GM18873 (cell line): Measurements from ENCODE around the gene HIRA.

Experiments used
- ATAC-seq: cut with Tn5 transposase; IDR thresholded peaks from one replicate; pipeline ENCODE4 v1.9.1; 2021; ENCODE audit warnings: mild to moderate bottlenecking, moderate library complexity, moderate number of reproducible peaks; ENCODE audit not compliant: unreplicated experiment, low FRiP score

The HIRA gene

DNA sequence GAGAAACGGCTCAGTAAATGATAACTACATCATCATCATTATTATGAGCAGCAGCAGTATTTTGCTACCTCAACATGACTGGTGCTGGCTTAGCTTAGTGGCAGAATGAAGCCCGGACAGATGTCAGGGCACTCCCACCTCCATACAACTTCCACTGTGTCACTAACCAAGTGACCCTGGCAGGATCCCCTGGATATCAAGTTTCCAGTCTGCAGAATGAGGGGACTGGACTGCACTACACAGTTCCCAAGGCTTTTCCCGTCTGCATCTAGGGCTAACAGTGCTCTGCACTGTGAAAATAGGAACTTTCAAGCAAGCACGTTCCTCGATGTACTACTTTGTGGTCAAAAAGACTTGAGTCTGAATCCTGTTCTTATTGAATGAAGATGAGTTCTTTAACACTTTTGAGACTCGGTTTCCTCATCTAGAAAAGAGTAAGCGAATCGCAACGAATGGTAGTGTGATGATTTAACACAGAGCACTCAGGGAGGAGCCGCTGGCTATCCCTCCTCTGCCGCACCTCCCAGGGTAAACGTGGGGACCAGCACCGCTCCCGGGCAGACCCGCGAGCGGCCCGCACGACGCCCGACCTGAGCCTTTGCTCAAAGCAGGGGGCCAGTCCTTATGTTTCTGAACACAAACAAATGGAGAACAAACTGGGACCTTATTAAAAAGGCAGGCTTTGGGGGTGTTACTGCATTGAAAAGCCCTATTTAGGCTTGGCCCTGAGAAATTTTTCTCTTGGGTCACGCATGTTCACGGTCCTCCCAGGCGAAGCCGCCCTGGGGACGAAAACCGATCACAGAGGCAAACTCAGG lies 140.9 kb downstream of the HIRA start:
- ATAC-seq, result no peak

DNA sequence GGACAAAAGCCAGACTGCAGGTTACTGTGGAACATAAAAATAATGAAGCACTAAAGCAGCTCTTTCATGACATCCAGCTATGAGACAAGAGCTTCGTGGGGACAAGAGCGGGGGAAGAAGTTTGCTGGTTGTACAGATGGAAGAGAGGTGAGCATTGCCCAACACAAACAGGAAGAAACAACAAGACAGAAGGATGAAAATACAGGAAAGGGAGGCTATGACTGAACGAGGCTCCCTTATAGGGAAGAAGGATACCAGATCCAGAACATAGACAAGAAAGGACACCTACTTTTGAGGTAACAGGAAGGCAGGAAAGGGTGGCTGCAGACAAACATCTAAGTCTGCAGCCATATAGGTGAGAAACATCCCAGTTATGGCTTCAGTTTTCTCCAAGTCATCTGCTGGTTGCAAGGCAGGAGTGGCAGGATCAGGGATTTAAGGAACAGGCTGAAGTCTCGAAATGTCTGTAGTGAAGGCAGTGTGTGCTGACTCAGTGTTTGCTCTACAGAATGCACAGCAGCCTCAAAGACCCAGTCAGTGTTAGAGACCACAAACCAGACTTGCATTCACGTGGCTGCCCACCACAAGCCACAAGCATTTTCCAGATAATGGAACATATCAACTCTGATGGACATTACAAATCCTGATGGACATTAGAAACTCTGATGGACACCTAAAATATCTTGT lies 141.9 kb downstream of the HIRA start:
- no peak for ATAC-seq

DNA sequence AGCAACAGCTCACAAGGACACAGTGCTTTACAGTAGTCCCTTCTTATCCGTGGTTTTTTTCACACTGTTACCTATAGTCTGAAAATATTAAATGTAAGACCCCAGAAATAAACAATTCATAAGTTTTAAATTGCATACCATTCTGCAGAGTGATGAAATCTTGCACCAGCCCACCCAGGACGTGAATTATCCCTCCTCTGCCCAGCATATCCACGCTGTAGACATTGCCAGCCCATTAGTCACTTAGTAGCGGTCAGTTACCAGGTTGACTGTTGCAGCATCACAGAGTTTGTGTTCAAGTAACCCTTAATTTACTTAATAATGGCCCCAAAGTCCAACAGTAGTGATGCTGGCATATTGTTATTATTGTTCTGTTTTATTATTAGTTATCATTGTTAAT lies 143.6 kb downstream of the HIRA start:
- no peak for ATAC-seq

DNA sequence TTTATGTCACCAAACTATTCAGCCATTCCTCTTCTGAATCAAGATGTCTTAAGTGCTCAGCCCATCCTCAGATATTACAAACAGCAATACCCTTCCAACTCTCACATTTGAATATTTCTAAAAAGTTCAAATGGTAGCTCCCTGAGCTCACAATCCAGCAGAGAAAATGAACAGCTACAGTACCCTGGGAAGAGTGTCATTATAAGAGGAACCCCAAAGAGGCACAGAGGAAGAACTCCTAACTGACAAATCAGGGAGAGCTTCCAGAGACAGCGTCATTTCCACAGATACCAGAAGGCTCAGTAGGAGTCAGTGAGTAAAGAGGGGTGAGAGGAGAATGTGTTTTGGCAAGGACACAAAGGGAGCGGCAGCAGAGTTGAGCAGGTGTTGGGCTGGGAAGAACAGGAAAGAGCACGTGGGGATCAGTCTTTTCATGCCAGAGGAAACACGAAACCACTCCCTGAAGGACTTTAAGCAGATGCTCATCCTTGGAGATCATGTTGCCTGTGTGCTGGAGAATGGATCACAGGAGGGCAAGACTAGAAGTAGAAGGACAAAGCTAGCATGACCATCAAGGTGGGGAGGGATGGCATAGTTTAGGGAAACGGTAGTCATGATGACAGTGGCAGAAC lies 144.3 kb downstream of the HIRA start:
- ATAC-seq, result no peak

- ATAC-seq, result no peak
These were observed 145.7 kb downstream of the HIRA start for GRCh38 chr22:19285831-19286230.
